C4-2B (cell line): Measurements from ENCODE around the gene LCN6.

Experiments used
- ZFX ChIP-seq: fragments of 450-650 bp; IDR thresholded peaks from 2 replicates; pipeline ENCODE4 v1.6.1; 2017
- TF ChIP-seq, protein P1 (sequence below): fragments of 450-650 bp; conservative IDR thresholded peaks from 2 replicates; pipeline ENCODE4 v1.5.1; 2017; ENCODE audit warnings: mild to moderate bottlenecking

DNA sequence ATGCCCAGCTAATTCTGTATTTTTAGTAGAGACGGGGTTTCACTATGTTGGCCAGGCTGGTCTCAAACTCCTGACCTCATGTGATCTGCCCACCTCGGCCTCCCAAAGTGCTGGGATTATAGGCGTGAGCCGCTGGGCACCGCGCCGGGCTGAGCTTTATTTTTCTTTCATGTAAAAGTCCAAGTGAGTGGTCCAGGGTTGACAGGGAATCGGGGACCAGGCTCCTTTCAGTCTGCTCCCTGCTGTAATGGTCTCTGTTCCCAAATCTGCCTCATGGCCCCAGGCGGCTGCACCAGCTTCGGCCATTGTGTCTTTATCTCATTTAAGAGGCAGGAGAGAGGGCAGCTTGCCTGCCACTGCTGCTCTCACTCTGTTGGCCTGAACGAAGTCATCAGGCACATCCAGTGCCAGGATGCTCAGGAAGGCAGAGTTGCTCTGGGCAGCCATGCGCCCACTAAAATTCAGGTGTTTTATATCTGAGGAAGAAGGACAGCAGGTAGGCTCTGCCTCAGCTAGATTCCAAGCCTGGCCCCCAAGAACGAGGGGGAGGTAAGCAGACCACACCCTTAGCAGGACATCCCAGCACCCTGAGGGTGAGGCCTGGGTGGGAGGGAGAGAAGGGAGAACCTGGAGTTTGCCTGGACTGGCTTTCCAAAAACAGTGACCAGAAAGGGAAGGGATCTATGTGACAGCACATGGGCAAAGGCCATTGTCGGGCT is 46.1 kb upstream of the LCN6 start:
- TF ChIP-seq, protein P1, sequence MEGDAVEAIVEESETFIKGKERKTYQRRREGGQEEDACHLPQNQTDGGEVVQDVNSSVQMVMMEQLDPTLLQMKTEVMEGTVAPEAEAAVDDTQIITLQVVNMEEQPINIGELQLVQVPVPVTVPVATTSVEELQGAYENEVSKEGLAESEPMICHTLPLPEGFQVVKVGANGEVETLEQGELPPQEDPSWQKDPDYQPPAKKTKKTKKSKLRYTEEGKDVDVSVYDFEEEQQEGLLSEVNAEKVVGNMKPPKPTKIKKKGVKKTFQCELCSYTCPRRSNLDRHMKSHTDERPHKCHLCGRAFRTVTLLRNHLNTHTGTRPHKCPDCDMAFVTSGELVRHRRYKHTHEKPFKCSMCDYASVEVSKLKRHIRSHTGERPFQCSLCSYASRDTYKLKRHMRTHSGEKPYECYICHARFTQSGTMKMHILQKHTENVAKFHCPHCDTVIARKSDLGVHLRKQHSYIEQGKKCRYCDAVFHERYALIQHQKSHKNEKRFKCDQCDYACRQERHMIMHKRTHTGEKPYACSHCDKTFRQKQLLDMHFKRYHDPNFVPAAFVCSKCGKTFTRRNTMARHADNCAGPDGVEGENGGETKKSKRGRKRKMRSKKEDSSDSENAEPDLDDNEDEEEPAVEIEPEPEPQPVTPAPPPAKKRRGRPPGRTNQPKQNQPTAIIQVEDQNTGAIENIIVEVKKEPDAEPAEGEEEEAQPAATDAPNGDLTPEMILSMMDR, result no peak
- no peak for TF ChIP-seq ZFX
